GM18868 (cell line): ENCODE measurements around the gene ALG5.

Experiments used
- ATAC-seq: cut with Tn5 transposase; IDR thresholded peaks from one replicate; pipeline ENCODE4 v1.9.1; 2021; ENCODE audit warnings: mild to moderate bottlenecking, moderate library complexity; ENCODE audit not compliant: unreplicated experiment

Gene ALG5

GRCh38 chr13:36981156-36981743 lies 17.9 kb downstream of the ALG5 start:
- peak; percentile 80 for ATAC-seq

DNA sequence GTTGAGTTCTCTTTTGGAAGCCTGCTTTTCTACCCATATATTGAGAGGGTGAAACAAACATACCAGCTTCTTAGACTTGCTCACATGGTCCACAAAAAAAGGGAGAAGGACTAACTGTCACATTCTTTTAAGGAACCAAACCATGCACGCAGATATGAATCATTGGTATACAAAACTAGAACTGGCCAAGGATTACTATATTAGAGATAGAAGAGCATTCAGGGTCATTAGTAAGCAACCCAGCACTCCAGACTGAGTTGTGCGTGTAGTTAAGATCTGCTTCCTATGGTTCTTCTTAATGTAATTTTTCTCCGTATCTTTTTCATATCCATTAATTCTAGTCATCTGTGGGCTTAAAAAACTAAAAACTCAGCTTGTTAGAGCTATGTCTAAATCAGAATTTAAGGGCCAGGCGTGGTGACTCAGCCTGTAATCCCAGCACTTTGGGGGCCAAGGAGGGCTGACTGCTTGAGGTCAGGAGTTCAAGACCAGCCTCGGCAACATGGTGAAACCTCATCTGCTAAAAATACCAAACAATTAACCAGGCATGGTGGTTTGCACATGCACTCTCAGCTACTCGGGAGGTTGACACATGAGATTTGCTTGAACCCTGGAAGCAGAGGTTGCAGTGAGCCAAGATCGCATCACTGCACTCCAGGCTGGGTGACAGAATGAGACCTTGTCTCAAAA lies 19.6 kb downstream of the ALG5 start:
- peak; percentile 26 for ATAC-seq

DNA sequence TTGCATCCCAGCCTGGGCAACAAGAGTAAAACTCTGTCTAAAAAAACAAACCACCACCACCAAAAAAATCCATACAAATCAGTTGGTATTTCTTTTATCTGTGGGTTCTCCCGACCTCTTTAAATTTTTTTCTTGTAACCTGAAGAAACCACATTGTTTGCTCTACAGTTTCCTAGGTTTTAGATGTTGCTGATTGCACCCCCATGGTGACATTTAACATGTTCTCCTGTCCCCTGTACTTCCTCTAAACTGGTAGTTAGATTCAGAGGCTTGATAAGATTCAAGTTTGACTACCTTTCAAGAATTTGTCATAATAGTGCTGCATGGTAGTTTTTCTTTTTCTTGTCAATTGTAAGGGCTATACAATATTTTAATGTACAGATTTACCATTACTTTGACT lies 24.0 kb downstream of the ALG5 start:
- no peak for ATAC-seq

GRCh38 chr13:36973621-36974295 lies 25.4 kb downstream of the ALG5 start:
- peak; percentile 91 for ATAC-seq

- no peak for ATAC-seq
Observed at GRCh38 chr13:36973009-36973408, 26.1 kb downstream of the ALG5 start.

GRCh38 chr13:36966404-36966803 lies 32.7 kb downstream of the ALG5 start:
- ATAC-seq, result no peak

DNA sequence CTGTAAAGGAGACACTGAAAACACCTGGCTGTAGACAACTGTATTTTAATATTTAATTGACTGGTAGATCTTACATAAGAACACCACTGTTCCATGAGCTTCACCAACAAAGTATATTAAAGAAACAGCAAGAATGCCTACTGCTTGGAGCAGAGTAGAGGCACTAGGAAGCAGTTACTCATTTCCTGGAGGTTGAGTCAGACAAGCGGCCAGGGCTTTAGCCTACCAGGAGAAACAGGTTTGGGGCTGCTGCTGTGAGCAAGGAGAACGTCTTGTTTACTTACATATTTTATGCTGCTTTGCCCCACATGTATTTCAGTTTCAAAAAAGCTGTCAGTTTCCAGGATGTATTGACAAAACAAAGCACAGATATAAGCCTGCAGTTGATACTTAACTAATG lies 33.4 kb downstream of the ALG5 start:
- no peak for ATAC-seq

DNA sequence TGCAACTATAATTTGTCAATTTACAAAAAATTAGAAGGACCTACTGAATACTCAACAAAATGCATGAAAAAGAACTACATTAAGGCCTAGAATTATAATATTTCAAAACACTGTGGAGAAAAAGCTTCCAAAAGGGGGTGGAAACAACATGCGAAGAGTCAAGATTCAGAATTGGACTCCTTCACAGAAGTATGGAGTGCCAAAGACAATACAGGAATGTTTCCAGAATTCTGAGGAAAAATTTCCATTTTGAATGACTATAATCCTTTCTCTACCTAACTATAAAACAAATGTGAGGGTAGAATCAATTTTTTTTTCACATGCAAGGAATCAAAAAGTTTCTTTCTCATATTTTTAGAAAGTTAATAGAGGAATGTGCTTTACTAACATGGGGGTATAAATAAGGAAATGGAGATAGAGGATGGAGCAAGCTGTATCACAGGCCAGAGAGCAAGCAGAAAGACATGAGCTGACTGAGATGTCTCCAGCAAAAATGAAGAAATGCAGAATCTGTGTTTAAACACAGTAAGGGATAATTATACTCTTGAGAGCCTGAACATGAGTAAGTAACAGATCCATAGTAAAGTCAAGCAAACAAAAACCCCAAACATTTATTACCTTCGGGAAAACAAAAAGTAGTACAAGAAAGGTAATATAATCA lies 39.6 kb downstream of the ALG5 start:
- ATAC-seq, result no peak

DNA sequence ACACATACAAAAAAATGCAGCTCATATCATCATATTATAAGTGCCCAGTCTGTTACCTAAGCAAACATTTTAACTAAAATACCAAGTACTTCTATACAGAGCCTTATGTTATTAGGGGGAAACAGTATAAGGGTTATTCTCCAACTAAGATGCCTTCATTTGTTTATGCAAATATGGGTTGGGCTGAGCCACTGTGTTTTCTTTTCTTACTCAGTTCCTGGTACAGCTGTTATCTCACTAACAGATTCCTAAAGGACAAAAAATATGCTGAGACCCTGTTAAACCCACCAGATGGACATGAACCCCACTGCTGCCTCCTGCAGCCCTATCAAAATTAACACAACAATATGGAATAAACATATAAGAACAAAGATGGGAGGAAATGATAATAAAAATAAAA lies 44.6 kb downstream of the ALG5 start:
- ATAC-seq, result no peak

GRCh38 chr13:36950920-36951319 lies 48.2 kb downstream of the ALG5 start:
- peak; percentile 47 for ATAC-seq

- ATAC-seq, result no peak
Observed at GRCh38 chr13:36950330-36950729, 48.8 kb downstream of the ALG5 start.

GRCh38 chr13:36945078-36945477 lies 54.1 kb downstream of the ALG5 start:
- ATAC-seq, result no peak

DNA sequence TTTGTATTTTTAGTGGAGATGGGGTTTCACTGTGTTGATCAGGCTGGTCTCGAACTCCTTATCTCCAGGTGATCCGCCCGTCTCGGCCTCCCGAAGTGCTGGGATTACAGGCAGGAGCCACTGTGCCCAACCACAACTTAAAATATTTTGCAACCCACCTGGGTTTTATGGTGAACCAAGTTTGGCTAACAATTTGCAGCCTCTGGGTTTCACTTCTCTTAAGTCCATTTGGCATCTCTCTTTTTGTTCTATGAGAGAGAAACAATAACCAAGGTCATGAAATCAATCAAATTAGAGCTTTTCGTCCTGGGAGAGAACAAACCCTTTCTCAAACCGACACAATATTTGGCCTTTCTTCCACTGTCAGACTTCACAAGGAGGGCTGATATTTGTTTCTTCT lies 73.5 kb downstream of the ALG5 start:
- no peak for ATAC-seq

DNA sequence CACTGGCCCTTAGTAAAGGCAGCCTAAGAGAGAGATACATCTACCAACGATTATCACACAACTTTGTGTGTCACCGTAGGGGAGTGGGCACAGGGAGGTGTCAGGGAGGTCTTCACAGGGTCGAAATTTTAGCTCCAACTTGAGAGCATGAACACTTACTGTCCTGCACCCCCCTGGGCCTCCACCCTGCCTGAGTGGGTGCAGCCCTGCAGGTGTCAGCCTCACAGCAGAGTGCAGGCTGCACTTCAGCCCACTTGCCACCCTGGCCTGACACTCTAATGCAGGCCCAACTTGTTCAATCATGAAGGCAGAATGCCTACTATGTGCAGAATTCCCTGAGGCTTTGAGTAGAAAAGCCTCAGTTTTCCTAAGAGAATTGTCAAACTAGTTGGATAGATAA lies 75.1 kb downstream of the ALG5 start:
- ATAC-seq, result no peak

DNA sequence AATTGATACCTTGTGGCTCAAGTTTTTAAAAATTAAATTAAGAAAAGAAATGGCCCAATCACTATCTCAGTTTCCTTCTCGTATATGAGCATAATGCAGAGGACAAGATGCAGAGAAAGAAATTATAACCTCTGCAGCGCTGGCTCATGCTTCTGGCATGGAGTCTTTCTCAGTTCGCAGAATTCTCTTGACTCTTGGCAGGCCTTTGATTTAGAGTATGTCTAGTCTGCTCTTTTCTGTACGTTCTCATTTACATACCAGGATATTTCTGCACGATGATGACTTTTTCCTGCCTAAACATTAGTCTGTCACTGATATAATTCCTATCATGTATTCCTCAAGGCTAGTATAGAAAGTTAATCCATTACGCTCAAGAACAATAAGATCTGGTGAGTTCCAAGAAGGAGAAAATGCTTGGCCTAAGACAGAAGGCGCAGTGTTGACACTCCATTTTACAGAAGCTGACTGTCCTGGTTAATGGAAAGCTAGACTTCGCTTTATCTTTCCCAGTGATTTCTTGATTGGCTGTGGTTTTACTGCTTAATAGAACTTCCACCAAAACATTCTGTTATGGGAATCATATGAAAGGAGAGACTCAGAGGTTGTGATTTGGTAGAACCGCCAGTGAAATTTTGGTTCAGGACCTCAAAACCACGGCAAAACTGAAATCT lies 77.4 kb downstream of the ALG5 start:
- no peak for ATAC-seq

DNA sequence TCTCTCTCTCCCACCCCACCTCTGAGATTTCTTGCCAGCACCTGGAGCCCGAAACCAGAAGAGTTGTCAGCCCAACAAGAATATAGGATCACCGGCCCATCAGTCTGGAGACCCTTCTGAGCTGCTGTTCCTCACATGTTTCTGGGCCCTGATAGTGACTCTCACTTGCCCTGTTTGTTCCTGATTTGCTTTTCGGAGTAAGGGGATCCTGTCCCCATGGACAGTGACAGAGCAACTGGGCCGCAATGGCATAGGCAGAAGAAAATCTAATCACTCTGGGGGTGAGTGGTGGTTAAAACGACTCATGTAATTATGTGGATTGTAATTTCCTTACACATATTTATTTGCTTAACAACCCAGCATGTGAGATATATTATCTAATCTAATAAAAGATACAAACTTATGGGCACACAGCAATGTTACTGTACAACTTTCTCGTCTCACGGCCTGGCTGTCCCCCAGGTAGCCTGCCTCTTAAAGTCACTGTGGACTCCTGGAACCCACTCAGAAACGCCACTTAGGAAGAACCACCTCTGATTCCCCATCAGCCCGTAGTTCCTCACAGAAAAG lies 78.4 kb downstream of the ALG5 start:
- no peak for ATAC-seq

DNA sequence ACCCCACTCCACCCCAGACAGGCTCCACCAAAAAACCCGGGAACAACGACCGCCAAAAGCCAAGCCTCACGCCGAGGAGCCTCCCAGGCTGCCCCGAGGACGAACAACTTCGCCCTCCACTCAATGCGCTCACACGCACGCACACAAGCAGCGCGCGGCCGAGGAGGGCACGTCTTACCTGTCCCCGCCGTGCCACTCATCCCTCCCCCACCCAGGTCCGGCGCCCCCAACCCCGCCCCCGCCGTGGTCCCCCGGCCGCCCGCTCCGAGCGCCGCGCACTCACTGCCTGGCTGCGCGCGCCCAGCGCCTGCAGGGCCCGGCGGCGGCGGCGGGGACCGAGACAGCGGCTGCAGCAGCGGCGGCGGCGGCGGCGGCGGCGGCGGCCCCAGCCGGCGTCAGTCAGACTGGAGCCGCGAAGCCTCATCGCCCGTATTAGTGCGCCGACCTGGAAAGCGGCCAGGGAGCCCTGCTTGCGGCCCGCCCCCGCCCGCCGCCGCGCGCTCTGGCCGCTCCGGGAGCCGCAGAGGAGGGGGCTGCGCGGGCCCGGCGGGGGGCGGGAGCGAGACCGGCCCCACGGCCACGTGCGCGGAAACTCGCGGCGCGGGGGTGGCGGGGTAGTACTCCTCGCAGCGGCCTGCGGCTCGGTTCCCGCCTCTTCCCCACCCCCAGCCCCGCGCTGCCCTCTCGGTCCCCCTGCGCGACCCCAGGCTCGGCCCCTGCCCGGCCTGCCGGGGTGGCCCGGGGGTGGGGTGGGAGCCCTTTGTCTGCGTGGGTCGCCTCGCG lies 79.1 kb downstream of the ALG5 start, which contains the start of gene SMAD9:
SMAD9 (minus strand) TSS at position 406 of the 783 bp plus-strand sequence. CDS start 40,549 bp downstream, outside the sequence.
- ATAC-seq, result peak; percentile 80

- ATAC-seq, result peak; percentile 29
Observed at GRCh38 chr13:36919171-36919832, 79.8 kb downstream of the ALG5 start.
